ENCODE measurements around the gene IQCH. TPM values are rescaled to one million over a fixed set of nuclear protein-coding genes. Genes with fewer than 3 reads are reported as not detected.
A peak's percentile ranks its signal among the peaks of the same experiment; 100 is the strongest.

Gene IQCH
- total and polyA plus RNA-seq, 2 experiments from 2014 or later = 1.7 to 4.6 TPM

DNA sequence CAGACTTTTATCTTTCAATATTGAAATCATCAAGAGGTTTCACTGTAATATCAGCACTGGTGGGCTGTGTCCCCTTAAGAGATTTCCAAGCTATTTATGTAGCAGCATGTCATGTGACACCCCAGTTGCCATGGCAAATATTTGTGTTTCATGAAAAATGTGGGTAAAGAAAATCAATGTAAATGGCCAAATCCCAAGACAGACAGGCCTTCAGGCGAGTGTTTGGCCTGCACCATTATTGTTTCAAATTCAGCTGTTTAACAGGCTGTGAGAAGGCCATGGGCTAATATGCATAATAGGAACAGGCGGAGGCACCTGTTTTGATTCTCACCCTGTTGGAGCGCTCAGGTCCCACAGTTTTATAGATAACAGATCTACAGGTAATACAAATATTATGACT lies 104.2 kb downstream of the IQCH start:
- no peak overlapping the region for H2AFZ ChIP-seq
- peaks cover 4% of the 10 kb centered on the region for H3K27me3 Mint-ChIP-seq (ENCODE audit: insufficient read depth, low read depth, poor library complexity)
- no peak overlapping the region for H3K4me2 ChIP-seq
- no peaks in the 10 kb centered on the region for H3K36me3 Mint-ChIP-seq (ENCODE audit: low read depth)
- no peaks in the 10 kb centered on the region for H3K27me3 ChIP-seq (ENCODE audit: insufficient read depth)
- no peaks in the 10 kb centered on the region for H4K20me1 ChIP-seq (replicated peaks; ENCODE audit: insufficient read depth)
- H3K4me3 ChIP-seq = no peak overlapping the region
- no peaks in the 10 kb centered on the region for H3K9me3 Mint-ChIP-seq
- ATAC-seq (peak; percentile 35; the same call in 1 of the 3 replicates), DNase-seq (ENCODE audit: low spot score) (peak; percentile 14)
- H3K79me2 ChIP-seq (replicated peaks; ENCODE audit: insufficient read depth) = no peaks in the 10 kb centered on the region
- H3K9me2 ChIP-seq (ENCODE audit: insufficient read depth) = no peaks in the 10 kb centered on the region
- peaks cover 2% of the 10 kb centered on the region; the same call in 1 of the 2 replicates for H3K4me1 ChIP-seq (ENCODE audit: insufficient read depth)
- H3K27ac Mint-ChIP-seq = no peak overlapping the region; the same call in 1 of the 2 replicates
- H3K36me3 ChIP-seq (ENCODE audit: insufficient read depth) = no peaks in the 10 kb centered on the region
- H3K27ac ChIP-seq (ENCODE audit: low read depth) = no peak overlapping the region
- TF ChIP-seq POLR2AphosphoS5 (IDR thresholded peaks at IDR 0.05; ENCODE audit: low read depth) (no peak), CTCF (conservative IDR thresholded peaks at IDR 0.05; ENCODE audit: low read depth in 2 of 2) (no peak), REST (IDR thresholded peaks at IDR 0.05; ENCODE audit: unreplicated experiment) (no peak)
- H3K4me1 Mint-ChIP-seq = peaks cover 27% of the 10 kb centered on the region; the same call in 2 of the 3 replicates
- no peak overlapping the region for H3K4me3 Mint-ChIP-seq
- H3F3A ChIP-seq (replicated peaks; ENCODE audit: low read depth) = no peaks in the 10 kb centered on the region

DNA sequence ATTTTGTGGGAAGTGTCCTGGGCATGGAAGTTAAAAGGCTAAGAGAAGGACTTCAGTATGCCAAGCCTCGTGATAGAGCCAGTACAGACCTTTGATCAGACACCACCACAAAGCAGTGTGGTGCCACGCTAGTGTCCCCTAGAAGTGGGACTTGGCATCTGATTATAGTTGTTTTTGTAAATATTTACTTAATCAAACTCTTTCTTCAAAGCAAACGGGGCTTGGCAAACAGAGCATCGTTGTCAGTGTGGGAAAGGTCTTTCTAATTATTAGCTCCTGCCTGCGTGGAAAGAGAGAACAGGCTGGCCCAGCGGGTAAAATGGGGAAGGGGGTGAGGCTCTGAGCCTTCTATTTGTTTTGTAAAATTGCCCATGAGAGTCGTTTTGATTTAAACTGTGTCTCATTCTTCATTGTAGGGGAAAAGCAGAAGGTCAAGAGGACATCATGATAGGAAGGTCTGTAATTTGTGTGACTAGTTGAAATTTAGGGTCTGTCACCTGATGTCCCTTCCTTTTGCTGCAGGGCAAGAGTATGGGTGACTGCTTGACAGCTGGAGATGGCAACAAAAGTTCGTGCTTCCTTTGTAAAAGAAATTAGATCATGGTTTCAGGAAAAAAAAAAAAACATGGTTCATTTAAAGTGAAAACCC lies 105.0 kb downstream of the IQCH start:
- no peak for DNase-seq (ENCODE audit: low spot score)
- no peaks in the 10 kb centered on the region for H3K9me3 Mint-ChIP-seq
- Histone ChIP-seq H3K4me1 (ENCODE audit: insufficient read depth) (peaks cover 2% of the 10 kb centered on the region; the same call in 1 of the 2 replicates), H3K4me3 (no peak overlapping the region), H3K9me2 (ENCODE audit: insufficient read depth) (no peaks in the 10 kb centered on the region), H3F3A (replicated peaks; ENCODE audit: low read depth) (no peaks in the 10 kb centered on the region), H3K4me2 (no peak overlapping the region), H3K36me3 (ENCODE audit: insufficient read depth) (no peaks in the 10 kb centered on the region), H3K27ac (ENCODE audit: low read depth) (no peak overlapping the region), H2AFZ (no peak overlapping the region), H3K79me2 (replicated peaks; ENCODE audit: insufficient read depth) (no peaks in the 10 kb centered on the region), H3K27me3 (ENCODE audit: insufficient read depth) (no peaks in the 10 kb centered on the region), H4K20me1 (replicated peaks; ENCODE audit: insufficient read depth) (no peaks in the 10 kb centered on the region)
- H3K27ac Mint-ChIP-seq = no peak overlapping the region
- ATAC-seq = no peak
- no peaks in the 10 kb centered on the region for H3K36me3 Mint-ChIP-seq (ENCODE audit: low read depth)
- H3K4me1 Mint-ChIP-seq = peaks cover 27% of the 10 kb centered on the region; the same call in 2 of the 3 replicates
- H3K4me3 Mint-ChIP-seq = no peak overlapping the region
- H3K27me3 Mint-ChIP-seq (ENCODE audit: insufficient read depth, low read depth, poor library complexity) = peaks cover 2% of the 10 kb centered on the region
- TF ChIP-seq, protein P1, sequence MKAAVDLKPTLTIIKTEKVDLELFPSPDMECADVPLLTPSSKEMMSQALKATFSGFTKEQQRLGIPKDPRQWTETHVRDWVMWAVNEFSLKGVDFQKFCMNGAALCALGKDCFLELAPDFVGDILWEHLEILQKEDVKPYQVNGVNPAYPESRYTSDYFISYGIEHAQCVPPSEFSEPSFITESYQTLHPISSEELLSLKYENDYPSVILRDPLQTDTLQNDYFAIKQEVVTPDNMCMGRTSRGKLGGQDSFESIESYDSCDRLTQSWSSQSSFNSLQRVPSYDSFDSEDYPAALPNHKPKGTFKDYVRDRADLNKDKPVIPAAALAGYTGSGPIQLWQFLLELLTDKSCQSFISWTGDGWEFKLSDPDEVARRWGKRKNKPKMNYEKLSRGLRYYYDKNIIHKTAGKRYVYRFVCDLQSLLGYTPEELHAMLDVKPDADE (IDR thresholded peaks at IDR 0.05) = no peak
- no peak for TF ChIP-seq ZNF462 (CRISPR knock-in tag; IDR thresholded peaks at IDR 0.05)
- TF ChIP-seq EZH2 (IDR thresholded peaks at IDR 0.05; ENCODE audit: low read depth, unreplicated experiment) = no peak
- no peak for TF ChIP-seq ZNF114 (CRISPR knock-in tag; IDR thresholded peaks at IDR 0.05)
- no peak for TF ChIP-seq NANOG (IDR thresholded peaks at IDR 0.05; ENCODE audit: borderline replicate concordance)
